ENCODE data around the gene SRGAP1.
"Not testable (repeated sequence)": the region's sequence is repeated elsewhere in the genome, so short reads cannot be mapped to it uniquely, and the experiment has no call there.

SRGAP1 gene

GRCh38 chr12:64061868-64062375 is 217.4 kb downstream of the SRGAP1 start:
- DNase-seq, result no peak

GRCh38 chr12:64063121-64063520 is 218.6 kb downstream of the SRGAP1 start:
- DNase-seq, result no peak

GRCh38 chr12:64064240-64064639 is 219.7 kb downstream of the SRGAP1 start:
- no peak for DNase-seq

- DNase-seq, result no peak
Measured at GRCh38 chr12:64064706-64065105, 220.2 kb downstream of the SRGAP1 start.

GRCh38 chr12:64065881-64066451 is 221.5 kb downstream of the SRGAP1 start:
- no peak for DNase-seq

GRCh38 chr12:64066776-64067175 is 222.3 kb downstream of the SRGAP1 start:
- no peak for DNase-seq

GRCh38 chr12:64070454-64070853 is 226.0 kb downstream of the SRGAP1 start:
- no peak for DNase-seq

GRCh38 chr12:64072916-64073575 is 228.5 kb downstream of the SRGAP1 start:
- no peak for DNase-seq

- not testable (repeated sequence) for DNase-seq
Measured at GRCh38 chr12:64076565-64076964, 232.1 kb downstream of the SRGAP1 start.

GRCh38 chr12:64077922-64078321 is 233.4 kb downstream of the SRGAP1 start:
- DNase-seq, result no peak

- DNase-seq, result no peak
Measured at GRCh38 chr12:64080319-64081007, 236.0 kb downstream of the SRGAP1 start.

- DNase-seq, result no peak
Measured at GRCh38 chr12:64081008-64081404, 236.5 kb downstream of the SRGAP1 start.

GRCh38 chr12:64082116-64082515 is 237.6 kb downstream of the SRGAP1 start:
- DNase-seq, result no peak

GRCh38 chr12:64082866-64083268 is 238.4 kb downstream of the SRGAP1 start:
- no peak for DNase-seq

- no peak for DNase-seq
Measured at GRCh38 chr12:64083285-64084210, 239.0 kb downstream of the SRGAP1 start.

- DNase-seq, result no peak
Measured at GRCh38 chr12:64085154-64085553, 240.7 kb downstream of the SRGAP1 start.

- DNase-seq, result no peak
Measured at GRCh38 chr12:64085996-64086395, 241.5 kb downstream of the SRGAP1 start.

- no peak for DNase-seq
Measured at GRCh38 chr12:64086946-64087345, 242.4 kb downstream of the SRGAP1 start.

- DNase-seq, result no peak
Measured at GRCh38 chr12:64087761-64088160, 243.3 kb downstream of the SRGAP1 start.

- DNase-seq, result no peak
Measured at GRCh38 chr12:64088431-64089349, 244.2 kb downstream of the SRGAP1 start.

GRCh38 chr12:64090047-64090446 is 245.5 kb downstream of the SRGAP1 start:
- DNase-seq, result no peak

GRCh38 chr12:64091186-64091585 is 246.7 kb downstream of the SRGAP1 start:
- DNase-seq, result no peak

Data from NCI-H1436 treated with DMSO at 0.1 percent for 48 hours (cell line).